ENCODE measurements around the gene AMT.

Gene AMT

GRCh38 chr3:49422379-49423248 lies at the start of gene AMT:
Gene AMT, minus strand, starts transcription at chr3:49422473. Its CDS starts 23 bp downstream, at chr3:49422450.
- in situ Hi-C loops (cut with MboI; ENCODE audit: low pct_unique_long_range_greater_than_20kb, low sequenced_read_pairs, unreplicated experiment): no loop called here
- DNase-seq (ENCODE audit: low spot score): no peak
- TF ChIP-seq CTCF (IDR thresholded peaks at IDR 0.05; ENCODE audit: extremely low read depth, insufficient read depth, missing control alignments): no peak

- DNase-seq (ENCODE audit: low spot score): no peak
- TF ChIP-seq CTCF (IDR thresholded peaks at IDR 0.05; ENCODE audit: extremely low read depth, insufficient read depth, missing control alignments): no peak
- in situ Hi-C loops (cut with MboI; ENCODE audit: low pct_unique_long_range_greater_than_20kb, low sequenced_read_pairs, unreplicated experiment): no loop called here
Observed at GRCh38 chr3:49470714-49471420, 48.6 kb upstream of the AMT start.

GRCh38 chr3:49469936-49470713 lies 47.9 kb upstream of the AMT start, which contains the start of gene DAG1:
Gene DAG1, plus strand, starts transcription at chr3:49470267. Its CDS starts 40,268 bp downstream, at chr3:49510535.
- in situ Hi-C loops (cut with MboI; ENCODE audit: low pct_unique_long_range_greater_than_20kb, low sequenced_read_pairs, unreplicated experiment): no loop called here
- DNase-seq (ENCODE audit: low spot score): peak; percentile 99

GRCh38 chr3:49469037-49469935 lies 47.0 kb upstream of the AMT start:
- no peak for DNase-seq (ENCODE audit: low spot score)
- TF ChIP-seq CTCF (IDR thresholded peaks at IDR 0.05; ENCODE audit: extremely low read depth, insufficient read depth, missing control alignments): no peak
- in situ Hi-C loops (cut with MboI; ENCODE audit: low pct_unique_long_range_greater_than_20kb, low sequenced_read_pairs, unreplicated experiment): no loop called here

More at GRCh38 chr3:49469936-49470713, 47.9 kb upstream of the AMT start, which contains the start of gene DAG1:
- no peak for TF ChIP-seq CTCF (IDR thresholded peaks at IDR 0.05; ENCODE audit: extremely low read depth, insufficient read depth, missing control alignments)

DNA sequence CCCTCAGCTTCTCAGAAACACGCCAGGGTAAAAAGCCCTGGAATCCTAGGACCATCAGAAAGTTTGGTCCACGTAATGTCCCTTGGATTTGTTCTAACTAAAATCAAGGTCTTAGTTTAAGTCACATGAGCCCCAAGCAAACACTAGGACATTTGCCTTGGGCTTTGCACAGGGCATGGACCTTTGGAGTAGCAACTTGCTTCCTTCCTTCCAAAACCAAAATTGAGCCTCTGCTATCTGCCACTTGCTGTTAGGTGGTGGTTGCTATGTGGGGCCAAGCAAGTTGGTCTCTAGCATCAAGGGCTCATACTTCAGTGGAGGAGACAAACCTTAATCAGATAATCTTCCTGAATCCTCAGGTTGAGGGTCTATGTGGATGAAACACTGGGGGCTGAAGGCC lies 43.8 kb upstream of the AMT start:
- TF ChIP-seq CTCF (IDR thresholded peaks at IDR 0.05; ENCODE audit: extremely low read depth, insufficient read depth, missing control alignments): no peak
- in situ Hi-C loops (cut with MboI; ENCODE audit: low pct_unique_long_range_greater_than_20kb, low sequenced_read_pairs, unreplicated experiment): no loop called here
- DNase-seq (ENCODE audit: low spot score): no peak

Data from GM13977 (cell line).